Keratinocyte (primary cell): ENCODE data around the gene RNF150. TPM values are rescaled to one million over a fixed set of nuclear protein-coding genes. Genes with fewer than 3 reads are reported as not detected.

Experiments used
- DNase-seq: peaks from one replicate; pipeline ENCODE4 v3.0.0-alpha.2; 2011; ENCODE audit warnings: low read depth, missing footprints, low spot score
- FAIRE-seq: peaks from 2 replicates; lab custom pipeline; 2011; peaks lifted over from hg19 to GRCh38; lab: Jason Lieb, UNC
- H2AFZ ChIP-seq: 2 replicates; pipeline ENCODE4 v1.6.0; 2012; ENCODE audit warnings: low read length, control low read depth, inconsistent platforms; ENCODE audit not compliant: control insufficient read depth
- H3K27ac ChIP-seq: 2 replicates; pipeline ENCODE4 v1.5.1; 2011; ENCODE audit warnings: low read length; ENCODE audit not compliant: control insufficient read depth, insufficient read depth
- H3K27me3 ChIP-seq: 3 replicates; pipeline ENCODE4 v1.6.0; 2011; ENCODE audit warnings: low read length; ENCODE audit not compliant: control insufficient read depth, insufficient read depth; ENCODE audit errors: extremely low read depth
- H3K36me3 ChIP-seq, 2 experiments: 2 replicates in 1 of 2; 3 replicates in 1 of 2; pipeline ENCODE4 v1.5.1; 2011; ENCODE audit warnings: low read length in 2 of 2, mild to moderate bottlenecking in 1 of 2; ENCODE audit not compliant: control insufficient read depth in 2 of 2, insufficient read depth in 2 of 2; ENCODE audit errors: extremely low read depth in 1 of 2
- H3K4me1 ChIP-seq: 3 replicates; pipeline ENCODE4 v1.5.1; 2011; ENCODE audit warnings: low read length; ENCODE audit not compliant: control insufficient read depth, insufficient read depth; ENCODE audit errors: extremely low read depth
- H3K4me2 ChIP-seq: 3 replicates; pipeline ENCODE4 v1.6.0; 2011; ENCODE audit warnings: low read depth, low read length; ENCODE audit not compliant: control insufficient read depth, insufficient read depth; ENCODE audit errors: extremely low read depth
- H3K4me3 ChIP-seq, 3 experiments: fragments of 200-600 bp in 1 of 3; sonication (generic) in 1 of 3; 2 replicates in 2 of 3; 3 replicates in 1 of 3; pipeline ENCODE4 v1.5.1; 2011 to 2016; ENCODE audit warnings: low read length in 3 of 3, mild to moderate bottlenecking in 3 of 3, control low read depth in 2 of 3, inconsistent platforms in 1 of 3, low read depth in 1 of 3, mixed read lengths in 1 of 3, mixed run types in 1 of 3, moderate library complexity in 1 of 3; ENCODE audit not compliant: control insufficient read depth in 2 of 3, insufficient read depth in 2 of 3; ENCODE audit errors: extremely low read depth in 1 of 3
- H3K79me2 ChIP-seq: 2 replicates; pipeline ENCODE4 v1.6.0; 2012; ENCODE audit warnings: low read length; ENCODE audit not compliant: control insufficient read depth, insufficient read depth
- H3K9ac ChIP-seq: 3 replicates; pipeline ENCODE4 v1.6.0; 2011; ENCODE audit warnings: low read length; ENCODE audit not compliant: control insufficient read depth, insufficient read depth; ENCODE audit errors: extremely low read depth
- H3K9me1 ChIP-seq: 3 replicates; pipeline ENCODE4 v1.6.0; 2011; ENCODE audit warnings: low read length; ENCODE audit not compliant: control insufficient read depth, insufficient read depth; ENCODE audit errors: extremely low read depth
- H3K9me3 ChIP-seq: 2 replicates; pipeline ENCODE4 v1.5.1; 2012; ENCODE audit warnings: low read depth, low read length; ENCODE audit not compliant: control insufficient read depth
- H4K20me1 ChIP-seq: 3 replicates; pipeline ENCODE4 v1.6.0; 2011; ENCODE audit warnings: low read length; ENCODE audit not compliant: control insufficient read depth, insufficient read depth; ENCODE audit errors: extremely low read depth
- EZH2 ChIP-seq: IDR thresholded peaks from one replicate; pipeline ENCODE4 v1.6.1; 2012; ENCODE audit warnings: inconsistent platforms, mild to moderate bottlenecking, low read length, moderate library complexity
- dilution Hi-C: fragments of 300-500 bp; cut with MboI; formaldehyde crosslinking; loops from one replicate; pipeline ENCODE4 v1.7.0; 2020; ENCODE audit warnings: low sequenced_read_pairs; ENCODE audit not compliant: extremely low pct_ligation_motif_present
- polyA plus RNA-seq, 5 experiments: library from polyadenylated mRNA; depleted of rRNA in 3 of 5; stranded (reverse) in 3 of 5; stranded (forward) in 1 of 5; unstranded in 1 of 5; fragments of >200 nt; gene quantifications; 1 replicate in 1 of 5; 2 replicates in 3 of 5; 3 replicates in 1 of 5; pipeline versions ENCODE4 v1.2.1 to v1.2.3, GENCODE V29; 2011 to 2012; ENCODE audit warnings: missing spikeins in 2 of 5, low read depth in 1 of 5, low replicate concordance in 1 of 5
- TF ChIP-seq, protein P1 (sequence below), 3 experiments: IDR thresholded peaks in 1 of 3; conservative IDR thresholded peaks in 1 of 3; optimal IDR thresholded peaks in 1 of 3; 2 replicates in 2 of 3; 3 replicates in 1 of 3; pipeline versions ENCODE3 to v1.5.1; 2011; ENCODE audit warnings: low read length in 3 of 3, mild to moderate bottlenecking in 3 of 3, moderate library complexity in 2 of 3, control low read depth in 1 of 3, inconsistent platforms in 1 of 3; ENCODE audit not compliant: insufficient read depth in 2 of 3; ENCODE audit errors: extremely low read depth in 1 of 3

The RNF150 gene
- polyA plus RNA-seq, 1 donor (not counting 4 experiments of a cell fraction or from before 2014, with no cell fraction given), result 0.18 TPM

DNA sequence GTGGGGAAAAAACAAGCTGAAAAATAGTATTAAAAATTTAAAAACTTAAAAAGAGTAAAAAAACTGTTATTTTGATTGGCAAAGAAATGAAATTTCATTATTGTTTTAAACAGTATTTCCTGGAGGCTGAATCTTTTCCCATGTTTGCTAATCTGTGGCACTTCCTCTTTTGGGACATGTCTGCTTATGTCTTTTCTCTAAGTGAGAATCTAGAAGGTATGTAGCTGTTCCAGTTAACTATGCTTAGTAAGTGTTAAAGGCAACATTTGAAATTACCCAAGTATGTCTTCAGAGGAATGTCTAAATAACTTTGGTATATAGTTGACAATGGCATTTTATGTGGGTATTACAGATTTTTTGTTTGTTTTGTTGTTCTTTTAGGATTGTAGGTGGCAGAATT lies 295.5 kb downstream of the RNF150 start:
- Histone ChIP-seq H3K4me3 (no peak overlapping the region), H3K9me1 (no peaks in the 10 kb centered on the region), H4K20me1 (no peaks in the 10 kb centered on the region), H3K9me3 (no peaks in the 10 kb centered on the region), H3K36me3 (no peaks in the 10 kb centered on the region), H2AFZ (no peak overlapping the region), H3K9ac (no peak overlapping the region), H3K4me2 (no peak overlapping the region), H3K4me1 (no peaks in the 10 kb centered on the region), H3K27ac (no peak overlapping the region), H3K27me3 (no peaks in the 10 kb centered on the region), H3K79me2 (no peaks in the 10 kb centered on the region)
- FAIRE-seq, result no peak
- TF ChIP-seq, protein P1, sequence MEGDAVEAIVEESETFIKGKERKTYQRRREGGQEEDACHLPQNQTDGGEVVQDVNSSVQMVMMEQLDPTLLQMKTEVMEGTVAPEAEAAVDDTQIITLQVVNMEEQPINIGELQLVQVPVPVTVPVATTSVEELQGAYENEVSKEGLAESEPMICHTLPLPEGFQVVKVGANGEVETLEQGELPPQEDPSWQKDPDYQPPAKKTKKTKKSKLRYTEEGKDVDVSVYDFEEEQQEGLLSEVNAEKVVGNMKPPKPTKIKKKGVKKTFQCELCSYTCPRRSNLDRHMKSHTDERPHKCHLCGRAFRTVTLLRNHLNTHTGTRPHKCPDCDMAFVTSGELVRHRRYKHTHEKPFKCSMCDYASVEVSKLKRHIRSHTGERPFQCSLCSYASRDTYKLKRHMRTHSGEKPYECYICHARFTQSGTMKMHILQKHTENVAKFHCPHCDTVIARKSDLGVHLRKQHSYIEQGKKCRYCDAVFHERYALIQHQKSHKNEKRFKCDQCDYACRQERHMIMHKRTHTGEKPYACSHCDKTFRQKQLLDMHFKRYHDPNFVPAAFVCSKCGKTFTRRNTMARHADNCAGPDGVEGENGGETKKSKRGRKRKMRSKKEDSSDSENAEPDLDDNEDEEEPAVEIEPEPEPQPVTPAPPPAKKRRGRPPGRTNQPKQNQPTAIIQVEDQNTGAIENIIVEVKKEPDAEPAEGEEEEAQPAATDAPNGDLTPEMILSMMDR (optimal IDR thresholded peaks at IDR 0.05 in 1 of 3, IDR thresholded peaks at IDR 0.05 in 1 of 3, conservative IDR thresholded peaks at IDR 0.05 in 1 of 3; ENCODE audit: extremely low read depth in 1 of 3, insufficient read depth in 2 of 3, low read length in 3 of 3), result no peak
- TF ChIP-seq EZH2, result no peak
- dilution Hi-C loops, result no loop called here
- no peak for DNase-seq

DNA sequence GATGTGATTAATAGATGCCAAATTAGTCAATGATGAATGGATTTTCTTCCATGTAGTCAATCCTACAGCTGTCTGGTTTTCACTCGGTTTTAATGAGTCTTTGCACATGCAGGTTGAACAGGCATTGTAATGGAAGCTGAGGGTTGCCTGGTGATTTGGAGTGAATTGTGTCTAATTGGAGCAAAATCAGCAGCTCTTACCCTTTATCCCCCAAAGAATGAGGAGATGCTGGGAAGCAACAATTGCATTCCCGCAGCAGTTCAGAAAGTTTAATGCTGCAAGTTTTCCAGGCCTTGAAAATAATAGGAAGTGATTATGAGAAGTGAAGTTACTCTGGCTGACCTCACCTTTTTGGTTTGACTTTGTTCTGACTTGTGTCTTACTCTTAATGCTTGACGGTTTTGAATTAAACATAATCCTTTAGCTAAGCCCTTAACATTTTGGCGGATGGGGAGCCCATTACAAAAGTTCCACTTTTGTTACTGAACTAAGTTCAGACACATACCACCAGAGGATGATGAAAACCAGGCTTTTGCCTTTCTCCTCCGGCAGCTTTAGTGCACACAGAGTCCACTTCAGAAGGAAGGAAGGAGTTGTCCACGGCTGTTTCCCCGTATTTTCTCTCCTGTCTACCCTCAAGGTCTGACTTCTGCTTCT lies 298.3 kb downstream of the RNF150 start:
- H3K36me3 ChIP-seq, result no peaks in the 10 kb centered on the region
- no peak for FAIRE-seq
- DNase-seq, result no peak
- H3K9ac ChIP-seq, result no peak overlapping the region
- no peaks in the 10 kb centered on the region for H3K4me1 ChIP-seq
- no peak overlapping the region for H3K27ac ChIP-seq
- no peaks in the 10 kb centered on the region for H3K9me1 ChIP-seq
- dilution Hi-C loops, result no loop called here
- TF ChIP-seq, protein P1 (optimal IDR thresholded peaks at IDR 0.05 in 1 of 3, IDR thresholded peaks at IDR 0.05 in 1 of 3, conservative IDR thresholded peaks at IDR 0.05 in 1 of 3; ENCODE audit: extremely low read depth in 1 of 3, insufficient read depth in 2 of 3, low read length in 3 of 3), result no peak
- no peak for TF ChIP-seq EZH2
- no peaks in the 10 kb centered on the region for H4K20me1 ChIP-seq
- no peak overlapping the region for H3K4me2 ChIP-seq
- H3K79me2 ChIP-seq, result no peaks in the 10 kb centered on the region
- no peaks in the 10 kb centered on the region for H3K9me3 ChIP-seq
- H3K27me3 ChIP-seq, result no peaks in the 10 kb centered on the region
- H3K4me3 ChIP-seq, result no peak overlapping the region
- no peak overlapping the region for H2AFZ ChIP-seq
